HG03139 (cell line): ENCODE measurements around the gene FLAD1.

ENCODE experiments used
- ATAC-seq: cut with Tn5 transposase; IDR thresholded peaks from one replicate; pipeline ENCODE4 v1.9.1; 2021; ENCODE audit not compliant: unreplicated experiment

Gene FLAD1

GRCh38 chr1:155014709-155015508 is 31.8 kb downstream of the FLAD1 start:
- no peak for ATAC-seq

DNA sequence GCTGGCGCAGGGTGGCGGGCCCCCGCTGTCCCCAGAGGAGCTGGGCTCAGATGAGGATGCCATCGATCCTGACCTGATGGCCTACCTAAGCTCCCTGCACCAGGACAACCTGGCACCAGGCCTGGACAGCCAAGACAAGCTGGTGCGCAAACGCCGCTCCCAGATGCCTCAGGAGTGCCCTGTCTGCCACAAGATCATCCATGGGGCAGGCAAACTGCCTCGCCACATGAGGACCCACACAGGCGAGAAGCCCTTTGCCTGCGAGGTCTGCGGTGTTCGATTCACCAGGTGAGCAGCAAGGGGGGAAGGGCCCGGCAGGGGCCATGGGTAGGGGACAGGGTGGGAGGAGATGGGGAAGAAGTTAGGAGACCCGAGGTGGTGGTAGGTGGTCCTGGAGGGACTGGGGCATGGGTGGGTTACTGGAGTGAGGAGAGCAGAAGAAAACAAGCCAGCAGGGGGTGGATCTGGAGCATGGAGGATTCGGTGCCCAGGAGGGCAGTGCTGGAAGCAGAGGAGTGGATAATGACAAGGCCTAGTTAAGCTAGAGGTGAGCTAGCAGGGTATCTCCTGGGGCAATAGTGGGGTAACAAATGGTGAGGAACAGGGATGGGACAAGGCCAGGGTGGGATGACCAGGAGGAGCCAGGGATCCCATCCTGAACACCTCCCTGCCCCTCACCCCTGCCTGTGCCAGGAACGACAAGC is 32.5 kb downstream of the FLAD1 start:
- ATAC-seq, result no peak

DNA sequence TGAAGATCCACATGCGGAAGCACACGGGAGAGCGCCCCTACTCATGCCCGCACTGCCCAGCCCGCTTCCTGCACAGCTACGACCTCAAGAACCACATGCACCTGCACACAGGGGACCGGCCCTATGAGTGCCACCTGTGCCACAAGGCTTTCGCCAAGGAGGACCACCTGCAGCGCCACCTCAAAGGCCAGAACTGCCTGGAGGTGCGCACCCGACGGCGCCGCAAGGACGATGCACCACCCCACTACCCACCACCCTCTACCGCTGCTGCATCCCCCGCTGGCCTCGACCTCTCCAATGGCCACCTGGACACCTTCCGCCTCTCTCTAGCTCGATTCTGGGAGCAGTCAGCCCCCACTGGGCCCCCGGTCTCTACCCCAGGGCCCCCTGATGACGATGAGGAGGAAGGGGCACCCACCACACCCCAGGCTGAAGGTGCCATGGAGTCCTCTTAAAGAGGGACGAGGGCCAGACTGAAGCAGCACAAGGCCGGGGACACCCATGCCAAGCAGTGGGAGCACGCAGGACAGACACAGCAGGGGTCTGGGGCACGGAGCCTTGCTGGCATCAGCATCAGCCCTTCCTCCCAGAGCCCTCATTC is 33.2 kb downstream of the FLAD1 start:
- no peak for ATAC-seq

GRCh38 chr1:155017041-155017945 is 34.1 kb downstream of the FLAD1 start:
- ATAC-seq, result peak; percentile 72

DNA sequence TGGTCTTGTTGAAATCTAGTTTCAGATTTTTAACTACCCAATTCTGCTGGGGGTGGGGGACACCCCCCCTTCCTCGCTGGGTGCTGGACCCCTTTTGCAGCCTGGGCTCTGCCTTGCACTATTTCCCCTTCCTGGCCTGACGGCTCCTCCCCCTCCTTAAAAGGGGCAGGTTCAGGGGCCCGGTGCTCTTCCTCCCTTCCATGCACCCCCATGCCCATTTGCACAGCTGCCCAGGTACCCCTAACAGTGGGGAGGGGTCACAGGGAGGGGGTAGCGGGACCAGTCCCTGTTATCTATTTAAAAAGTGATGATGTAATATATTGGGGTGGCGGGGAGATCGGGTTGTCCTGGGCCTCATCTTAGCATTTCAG is 34.8 kb downstream of the FLAD1 start:
- peak; percentile 16 for ATAC-seq

- ATAC-seq, result no peak
Measured at GRCh38 chr1:155018617-155019348, 35.6 kb downstream of the FLAD1 start.

- no peak for ATAC-seq
Measured at GRCh38 chr1:155019377-155020245, 36.5 kb downstream of the FLAD1 start.

DNA sequence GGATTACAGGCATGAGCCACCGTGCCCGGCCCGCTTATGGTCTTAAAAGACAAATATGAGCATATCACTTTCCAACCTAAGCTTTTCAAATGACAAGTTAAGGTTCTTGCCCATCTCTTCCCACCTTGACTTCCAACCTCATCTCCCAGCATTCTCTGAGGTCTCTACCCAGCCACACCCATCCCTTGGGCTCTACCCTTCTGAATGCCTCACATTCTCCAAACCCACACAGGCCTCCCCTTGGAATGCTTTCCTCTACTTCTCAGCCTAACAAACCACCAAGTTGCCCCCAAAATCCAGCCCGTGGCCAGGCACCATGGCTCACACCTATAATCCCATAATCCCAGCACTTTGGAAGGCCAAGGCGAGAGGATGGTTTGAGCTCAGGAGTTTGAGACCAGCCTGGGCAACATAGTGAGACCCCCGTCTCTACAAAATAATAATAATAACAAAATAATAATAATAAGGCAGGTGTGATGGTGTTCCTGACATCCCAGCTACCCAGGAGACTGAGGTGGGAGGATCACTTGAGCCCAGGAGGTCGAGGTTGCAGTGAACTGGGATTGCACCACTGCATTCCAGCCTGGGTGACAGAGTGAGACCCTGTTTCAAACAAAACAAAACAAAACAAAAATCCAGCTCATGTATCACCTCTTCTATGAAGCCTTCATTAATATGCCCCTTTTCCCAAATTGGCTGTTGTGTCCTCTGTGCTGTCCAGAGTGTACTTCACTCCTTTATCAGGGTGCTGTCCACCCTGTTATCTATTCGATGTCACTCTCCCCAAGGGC is 39.2 kb downstream of the FLAD1 start:
- ATAC-seq, result no peak

- ATAC-seq, result no peak
Measured at GRCh38 chr1:155022927-155023236, 39.7 kb downstream of the FLAD1 start.

GRCh38 chr1:155023627-155024026 is 40.5 kb downstream of the FLAD1 start:
- no peak for ATAC-seq

- no peak for ATAC-seq
Measured at GRCh38 chr1:155024315-155024714, 41.2 kb downstream of the FLAD1 start.

GRCh38 chr1:155026154-155026553 is 43.0 kb downstream of the FLAD1 start:
- ATAC-seq, result no peak

DNA sequence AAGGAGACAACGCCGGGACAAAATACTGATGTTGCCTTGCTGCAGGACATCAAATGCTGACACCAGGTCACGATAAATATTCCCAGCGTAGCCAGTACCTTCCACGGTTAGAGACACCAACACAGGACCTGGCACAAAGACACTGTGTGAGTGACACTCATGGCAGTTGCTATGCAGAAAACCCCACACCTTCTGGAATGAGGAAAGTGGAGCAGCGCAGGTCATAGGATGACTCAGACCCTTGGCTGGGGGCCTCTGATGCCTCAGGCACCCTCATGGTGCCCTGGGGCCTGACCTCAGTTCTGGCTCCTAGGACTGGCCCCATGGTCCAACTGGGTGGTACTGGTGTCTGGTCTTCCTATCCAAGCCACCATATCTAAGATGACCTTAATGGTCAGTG is 43.4 kb downstream of the FLAD1 start:
- no peak for ATAC-seq

GRCh38 chr1:155029513-155030242 is 46.5 kb downstream of the FLAD1 start:
- no peak for ATAC-seq

- no peak for ATAC-seq
Measured at GRCh38 chr1:155030243-155030795, 47.2 kb downstream of the FLAD1 start.

DNA sequence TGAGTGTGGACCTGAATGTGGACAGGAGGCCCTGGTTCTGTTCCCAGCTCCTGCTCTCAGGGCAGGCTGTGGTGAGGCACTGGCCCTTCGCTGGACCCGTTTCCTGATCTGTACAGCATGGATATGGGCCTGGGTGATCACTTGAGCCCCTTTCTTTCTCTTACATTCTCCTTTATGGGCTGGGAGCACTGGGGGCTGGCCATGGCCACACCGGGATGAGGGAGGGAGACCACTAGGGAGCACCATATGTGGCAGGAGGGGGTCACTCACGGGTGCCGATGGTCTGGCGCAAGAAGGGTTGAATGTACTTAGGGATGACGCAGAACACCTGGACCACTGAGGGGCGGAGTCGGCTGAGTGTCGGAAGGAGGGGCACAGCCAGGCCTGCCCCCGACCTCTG is 47.8 kb downstream of the FLAD1 start:
- ATAC-seq, result no peak

- no peak for ATAC-seq
Measured at GRCh38 chr1:155032886-155033285, 49.7 kb downstream of the FLAD1 start.

- no peak for ATAC-seq
Measured at GRCh38 chr1:155033524-155033923, 50.4 kb downstream of the FLAD1 start, which contains the start of the genes DCST1 and DCST2. Gene DCST1 (plus strand): TSS chr1:155033824. CDS start chr1:155034037, 213 bp downstream. Gene DCST2 (minus strand): TSS chr1:155033781. CDS start chr1:155033701, 80 bp downstream.
